ENCODE measurements around the gene KRTAP16-1. TPM values are rescaled to one million over a fixed set of nuclear protein-coding genes. Genes with fewer than 3 reads are reported as not detected.

The KRTAP16-1 gene
- total and polyA plus RNA-seq, 2 donors (not counting 3 experiments of a cell fraction or from before 2014, with no cell fraction given) = not detected

DNA sequence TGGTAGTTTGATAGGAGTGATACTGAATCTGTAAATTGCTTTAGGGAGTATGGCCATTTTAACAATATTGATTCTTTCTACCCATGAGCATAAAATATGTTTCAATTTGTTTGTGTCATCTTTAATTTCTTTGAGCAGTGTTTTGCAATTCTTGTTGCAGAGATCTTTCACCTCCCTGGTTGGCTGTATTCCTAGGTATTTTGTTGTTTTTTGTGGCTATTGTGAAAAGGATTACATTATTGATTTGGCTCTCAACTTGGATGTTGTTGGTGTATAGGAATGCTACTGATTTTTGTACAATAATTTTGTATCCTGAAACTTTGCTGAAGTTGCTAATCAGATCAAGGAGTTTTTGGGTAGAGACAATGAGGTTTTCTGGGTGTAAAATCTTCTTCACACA lies 50.7 kb downstream of the KRTAP16-1 start:
- ChIA-PET POLR2A (no interaction called here), CTCF (no interaction called here)
- H3K9ac ChIP-seq (replicated peaks; ENCODE audit: extremely low read depth, insufficient read depth, low read length) = no peak overlapping the region
- no peak for TF ChIP-seq CTCF (IDR thresholded peaks at IDR 0.05; ENCODE audit: extremely low read depth in 1 of 2, insufficient read depth in 1 of 2, low read depth in 1 of 2, low read length in 2 of 2)
- no peaks in the 10 kb centered on the region for H3K79me2 ChIP-seq (ENCODE audit: control insufficient read depth, insufficient read depth, low read length)
- BruUV-seq (replicated peaks) = no TSS peak
- H4K20me1 ChIP-seq (replicated peaks; ENCODE audit: control insufficient read depth, extremely low read depth, insufficient read depth, low read length) = no peaks in the 10 kb centered on the region
- no peak overlapping the region for H3K27ac ChIP-seq (ENCODE audit: insufficient read depth, low read depth, low read length)
- H3K4me2 ChIP-seq (ENCODE audit: insufficient read depth, low read length) = no peak overlapping the region
- FAIRE-seq (no peak), DNase-seq (ENCODE audit: low read depth, low spot score) (peak; percentile 0)
- intact Hi-C loops (cut with micrococcal nuclease) = no loop called here
- H3K27me3 ChIP-seq (ENCODE audit: control insufficient read depth in 2 of 2, insufficient read depth in 2 of 2, low read length in 2 of 2) = no peaks in the 10 kb centered on the region
- dilution Hi-C loops (cut with MboI; ENCODE audit: extremely low pct_ligation_motif_present, low sequenced_read_pairs) = no loop called here
- no peaks in the 10 kb centered on the region for H3K36me3 ChIP-seq (ENCODE audit: control insufficient read depth in 2 of 2, extremely low read depth in 1 of 2, insufficient read depth in 2 of 2, low read length in 2 of 2)
- H3K4me1 ChIP-seq (ENCODE audit: control insufficient read depth, extremely low read depth, insufficient read depth, low read length) = no peaks in the 10 kb centered on the region
- no peaks in the 10 kb centered on the region for H3K9me3 ChIP-seq (replicated peaks; ENCODE audit: control insufficient read depth, insufficient read depth, low read length)
- no peaks in the 10 kb centered on the region for H3K9me1 ChIP-seq (replicated peaks; ENCODE audit: control insufficient read depth, extremely low read depth, insufficient read depth, low read length)
- H3K4me3 ChIP-seq (replicated peaks in 1 of 3; ENCODE audit: insufficient read depth in 1 of 3, low read depth in 1 of 3, low read length in 3 of 3) = no peak overlapping the region
- no peak overlapping the region for H2AFZ ChIP-seq (ENCODE audit: low read depth, low read length)

Small RNA genes lying within 50 kb of the gene (small RNA-seq; reads per million reads assigned to genes)
- gene KRTAP9-10P (ENCODE audit: insufficient read depth, insufficient read length, low read depth, low replicate concordance) = not detected

Other genes with a start within 250 kb of the KRTAP16-1 start
Only the 30 nearest of the 36 such genes appear.
- gene KRTAP4-16, start 207.1 kb downstream of the KRTAP16-1 start, total RNA-seq = not detected in 2 replicates
- gene KRTAP4-16, start 207.1 kb downstream of the KRTAP16-1 start, polyA plus RNA-seq = not detected in 2 replicates
- gene KRTAP4-9, start 203.9 kb downstream of the KRTAP16-1 start, total RNA-seq = not detected in 2 replicates
- not detected in 2 replicates for gene KRTAP4-9, start 203.9 kb downstream of the KRTAP16-1 start, polyA plus RNA-seq
- not detected in 2 replicates for gene KRTAP4-11, start 190.9 kb downstream of the KRTAP16-1 start, total RNA-seq
- not detected in 2 replicates for gene KRTAP4-11, start 190.9 kb downstream of the KRTAP16-1 start, polyA plus RNA-seq
- gene KRTAP4-12, start 185.1 kb downstream of the KRTAP16-1 start, total RNA-seq = not detected in 2 replicates
- not detected in 2 replicates for gene KRTAP4-12, start 185.1 kb downstream of the KRTAP16-1 start, polyA plus RNA-seq
- gene KRTAP4-6, start 168.8 kb downstream of the KRTAP16-1 start, total RNA-seq = not detected in 2 replicates
- gene KRTAP4-6, start 168.8 kb downstream of the KRTAP16-1 start, polyA plus RNA-seq = not detected in 2 replicates
- not detected in 2 replicates for gene KRTAP4-5, start 159.5 kb downstream of the KRTAP16-1 start, total RNA-seq
- not detected in 2 replicates for gene KRTAP4-5, start 159.5 kb downstream of the KRTAP16-1 start, polyA plus RNA-seq
- gene KRTAP4-4, start 148.6 kb downstream of the KRTAP16-1 start, total RNA-seq = not detected in 2 replicates
- not detected in 2 replicates for gene KRTAP4-4, start 148.6 kb downstream of the KRTAP16-1 start, polyA plus RNA-seq
- not detected in 2 replicates for gene KRTAP4-3, start 141.1 kb downstream of the KRTAP16-1 start, total RNA-seq
- gene KRTAP4-3, start 141.1 kb downstream of the KRTAP16-1 start, polyA plus RNA-seq = not detected in 2 replicates
- gene KRTAP4-2, start 131.1 kb downstream of the KRTAP16-1 start, total RNA-seq = not detected in 2 replicates
- gene KRTAP4-2, start 131.1 kb downstream of the KRTAP16-1 start, polyA plus RNA-seq = not detected in 2 replicates
- gene KRTAP4-1, start 124.4 kb downstream of the KRTAP16-1 start, total RNA-seq = not detected in 2 replicates
- gene KRTAP4-1, start 124.4 kb downstream of the KRTAP16-1 start, polyA plus RNA-seq = not detected in 2 replicates
- not detected in 2 replicates for gene KRTAP9-1, start 119.4 kb downstream of the KRTAP16-1 start, total RNA-seq
- not detected in 2 replicates for gene KRTAP9-1, start 119.4 kb downstream of the KRTAP16-1 start, polyA plus RNA-seq
- not detected in 2 replicates for gene KRTAP9-2, start 82.7 kb downstream of the KRTAP16-1 start, total RNA-seq
- gene KRTAP9-2, start 82.7 kb downstream of the KRTAP16-1 start, polyA plus RNA-seq = not detected in 2 replicates
- not detected in 2 replicates for gene KRTAP9-3, start 76.9 kb downstream of the KRTAP16-1 start, total RNA-seq
- gene KRTAP9-3, start 76.9 kb downstream of the KRTAP16-1 start, polyA plus RNA-seq = not detected in 2 replicates
- gene KRTAP9-8, start 71.3 kb downstream of the KRTAP16-1 start, total RNA-seq = not detected in 2 replicates
- not detected in 2 replicates for gene KRTAP9-8, start 71.3 kb downstream of the KRTAP16-1 start, polyA plus RNA-seq
- not detected in 2 replicates for gene KRTAP9-4, start 59.6 kb downstream of the KRTAP16-1 start, total RNA-seq
- gene KRTAP9-4, start 59.6 kb downstream of the KRTAP16-1 start, polyA plus RNA-seq = not detected in 2 replicates
- gene KRTAP9-9, start 53.9 kb downstream of the KRTAP16-1 start, total RNA-seq = not detected in 2 replicates
- gene KRTAP9-9, start 53.9 kb downstream of the KRTAP16-1 start, polyA plus RNA-seq = not detected in 2 replicates
- not detected in 2 replicates for gene KRTAP9-6, start 43.9 kb downstream of the KRTAP16-1 start, total RNA-seq
- gene KRTAP9-6, start 43.9 kb downstream of the KRTAP16-1 start, polyA plus RNA-seq = not detected in 2 replicates
- gene KRTAP9-7, start 33.6 kb downstream of the KRTAP16-1 start, total RNA-seq = not detected in 2 replicates
- not detected in 2 replicates for gene KRTAP9-7, start 33.6 kb downstream of the KRTAP16-1 start, polyA plus RNA-seq
- not detected in 2 replicates for gene KRTAP29-1, start 6.5 kb downstream of the KRTAP16-1 start, total RNA-seq
- not detected in 2 replicates for gene KRTAP29-1, start 6.5 kb downstream of the KRTAP16-1 start, polyA plus RNA-seq
- not detected in 2 replicates for gene KRTAP17-1, start 6.4 kb upstream of the KRTAP16-1 start, total RNA-seq
- not detected in 2 replicates for gene KRTAP17-1, start 6.4 kb upstream of the KRTAP16-1 start, polyA plus RNA-seq
- not detected in 2 replicates for gene KRT33A, start 41.5 kb upstream of the KRTAP16-1 start, total RNA-seq
- not detected in 2 replicates for gene KRT33A, start 41.5 kb upstream of the KRTAP16-1 start, polyA plus RNA-seq
- not detected in 2 replicates for gene KRT33B, start 60.5 kb upstream of the KRTAP16-1 start, total RNA-seq
- not detected in 2 replicates for gene KRT33B, start 60.5 kb upstream of the KRTAP16-1 start, polyA plus RNA-seq
- not detected in 2 replicates for gene KRT34, start 73.0 kb upstream of the KRTAP16-1 start, total RNA-seq
- not detected in 2 replicates for gene KRT34, start 73.0 kb upstream of the KRTAP16-1 start, polyA plus RNA-seq
- not detected in 2 replicates for gene KRT31, start 88.3 kb upstream of the KRTAP16-1 start, total RNA-seq
- not detected in 2 replicates for gene KRT31, start 88.3 kb upstream of the KRTAP16-1 start, polyA plus RNA-seq
- gene KRT37, start 115.3 kb upstream of the KRTAP16-1 start, total RNA-seq = not detected in 2 replicates
- gene KRT37, start 115.3 kb upstream of the KRTAP16-1 start, polyA plus RNA-seq = not detected in 2 replicates
- not detected in 2 replicates for gene KRT38, start 131.7 kb upstream of the KRTAP16-1 start, total RNA-seq
- gene KRT38, start 131.7 kb upstream of the KRTAP16-1 start, polyA plus RNA-seq = not detected in 2 replicates
- not detected in 2 replicates for gene KRT32, start 158.1 kb upstream of the KRTAP16-1 start, total RNA-seq
- gene KRT32, start 158.1 kb upstream of the KRTAP16-1 start, polyA plus RNA-seq = not detected in 2 replicates
- gene KRT35, start 171.8 kb upstream of the KRTAP16-1 start, total RNA-seq = not detected in 2 replicates
- 0.08 TPM in 1 of 2 replicates, not detected in the other for gene KRT35, start 171.8 kb upstream of the KRTAP16-1 start, polyA plus RNA-seq
- gene KRT36, start 180.6 kb upstream of the KRTAP16-1 start, total RNA-seq = not detected in 2 replicates
- 0.04 and 0.11 TPM in 2 replicates for gene KRT36, start 180.6 kb upstream of the KRTAP16-1 start, polyA plus RNA-seq
- not detected in 2 replicates for gene KRT13, start 196.3 kb upstream of the KRTAP16-1 start, total RNA-seq
- gene KRT13, start 196.3 kb upstream of the KRTAP16-1 start, polyA plus RNA-seq = not detected in 2 replicates

Measured in endothelial cell of umbilical vein (primary cell).